ENCODE results near the gene COBL. TPM values are rescaled to one million over a fixed set of nuclear protein-coding genes. Genes with fewer than 3 reads are reported as not detected.
A peak's percentile ranks its signal among the peaks of the same experiment; 100 is the strongest.

The COBL gene
- total RNA-seq, 1 experiment from 2014 or later = 52.3 TPM

DNA sequence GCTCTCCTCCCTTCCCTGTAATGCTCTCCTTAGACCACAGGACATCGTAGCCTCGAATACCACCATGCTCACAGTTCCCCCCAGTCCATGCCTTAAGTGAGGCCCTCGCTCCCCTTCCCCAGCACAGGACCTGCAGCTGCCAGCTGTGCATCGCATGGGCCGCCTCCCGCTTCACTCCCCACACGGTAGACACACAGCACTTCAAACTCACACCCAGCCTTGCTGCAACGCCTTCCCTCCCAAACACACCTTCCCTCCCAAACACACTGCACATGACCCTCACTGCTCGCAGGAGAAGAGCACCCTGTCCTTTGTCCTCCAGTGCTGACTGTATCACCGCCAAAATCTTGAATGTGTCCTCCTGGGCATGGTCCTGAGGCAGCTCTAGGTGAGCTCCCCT, 42.6 kb downstream of the COBL start:
- Histone ChIP-seq H3K4ac (ENCODE audit: low read depth, low read length) (no peak overlapping the region), H3K79me2 (ENCODE audit: insufficient read depth, low read length) (peaks cover 9% of the 10 kb centered on the region; the same call in 1 of the 2 replicates), H3K56ac (ENCODE audit: insufficient read length, low read depth, low read length) (no peak overlapping the region), H2BK20ac (ENCODE audit: low read depth, low read length, poor library complexity, severe bottlenecking) (no peak overlapping the region), H3K23me2 (ENCODE audit: insufficient read length, low read depth, low read length, poor library complexity, severe bottlenecking) (no peaks in the 10 kb centered on the region), H3K9me3 (ENCODE audit: control insufficient read depth, low read depth, low read length) (no peaks in the 10 kb centered on the region), H4K91ac (ENCODE audit: insufficient read length, low read depth, low read length) (no peak overlapping the region), H3K4me2 (ENCODE audit: insufficient read depth, insufficient read length, low read length) (no peak overlapping the region), H2AK5ac (ENCODE audit: insufficient read length, low read length) (no peak overlapping the region), H3K79me1 (ENCODE audit: insufficient read depth, low read depth, low read length, poor library complexity, severe bottlenecking) (peaks cover 3% of the 10 kb centered on the region), H3K14ac (ENCODE audit: insufficient read depth, low read length) (no peak overlapping the region), H2AFZ (ENCODE audit: low read length) (no peak overlapping the region), H3K23ac (ENCODE audit: insufficient read length, low read depth, low read length) (no peak overlapping the region), H2BK15ac (ENCODE audit: low read depth, low read length) (no peak overlapping the region), H3K9ac (ENCODE audit: extremely low read depth, insufficient read length, low read length) (no peak overlapping the region), H2BK5ac (ENCODE audit: insufficient read length, low read length) (no peak overlapping the region), H4K20me1 (ENCODE audit: control insufficient read depth, insufficient read depth, insufficient read length) (no peaks in the 10 kb centered on the region), H2BK12ac (ENCODE audit: insufficient read length, low read depth, low read length) (no peak overlapping the region), H3K27me3 (ENCODE audit: insufficient read depth, low read length) (no peaks in the 10 kb centered on the region), H4K8ac (replicated peaks; ENCODE audit: insufficient read length, low read depth, low read length) (no peak overlapping the region), H3K27ac (ENCODE audit: insufficient read length, low read depth, low read length) (no peak overlapping the region), H3K4me1 (ENCODE audit: insufficient read depth, low read length) (peaks cover 5% of the 10 kb centered on the region; the same call in 1 of the 2 replicates), H3T11ph (ENCODE audit: low read length) (no peak overlapping the region), H4K5ac (ENCODE audit: insufficient read length, low read depth, low read length) (no peak overlapping the region), H3K18ac (ENCODE audit: insufficient read length, low read depth, low read length) (no peak overlapping the region), H2BK120ac (ENCODE audit: low read depth, low read length, poor library complexity, severe bottlenecking) (no peak overlapping the region)
- no peaks in the 10 kb centered on the region for H3K9me3 Mint-ChIP-seq
- H3K27me3 Mint-ChIP-seq (ENCODE audit: low read depth) = no peaks in the 10 kb centered on the region
- peak overlapping the region in 2 of 3 experiments; percentile 76 to 80; a peak in 5 of 7 replicates for H3K27ac Mint-ChIP-seq
- H3K36me3 Mint-ChIP-seq (ENCODE audit: insufficient read depth in 1 of 3, low read depth in 3 of 3) = peaks cover 0 to 2% (median 0%) of the 10 kb centered on the region in 3 experiments; a peak in 1 of 7 replicates
- DNase-seq = no peak
- WGBS (ENCODE audit: extremely low coverage, insufficient read length, low lambda C conversion rate) = no CpG with 5 or more reads among the region's 10 CpGs
- no peak for TF ChIP-seq CTCF (conservative IDR thresholded peaks at IDR 0.05)
- peaks cover 59 to 61% of the 10 kb centered on the region in 2 experiments for H3K4me1 Mint-ChIP-seq
- no peak overlapping the region for H3K4me3 Mint-ChIP-seq

Measured in H9 (cell line).